CD4-positive, alpha-beta T cell treated with Interferon gamma for 1 hour (primary cell): ENCODE data around the gene POLR1A.
A peak's percentile ranks its signal among the peaks of the same experiment; 100 is the strongest.

ENCODE experiments used
- DNase-seq: peaks from one replicate; pipeline ENCODE4 v3.0.0-alpha.2; 2020

Gene POLR1A

DNA sequence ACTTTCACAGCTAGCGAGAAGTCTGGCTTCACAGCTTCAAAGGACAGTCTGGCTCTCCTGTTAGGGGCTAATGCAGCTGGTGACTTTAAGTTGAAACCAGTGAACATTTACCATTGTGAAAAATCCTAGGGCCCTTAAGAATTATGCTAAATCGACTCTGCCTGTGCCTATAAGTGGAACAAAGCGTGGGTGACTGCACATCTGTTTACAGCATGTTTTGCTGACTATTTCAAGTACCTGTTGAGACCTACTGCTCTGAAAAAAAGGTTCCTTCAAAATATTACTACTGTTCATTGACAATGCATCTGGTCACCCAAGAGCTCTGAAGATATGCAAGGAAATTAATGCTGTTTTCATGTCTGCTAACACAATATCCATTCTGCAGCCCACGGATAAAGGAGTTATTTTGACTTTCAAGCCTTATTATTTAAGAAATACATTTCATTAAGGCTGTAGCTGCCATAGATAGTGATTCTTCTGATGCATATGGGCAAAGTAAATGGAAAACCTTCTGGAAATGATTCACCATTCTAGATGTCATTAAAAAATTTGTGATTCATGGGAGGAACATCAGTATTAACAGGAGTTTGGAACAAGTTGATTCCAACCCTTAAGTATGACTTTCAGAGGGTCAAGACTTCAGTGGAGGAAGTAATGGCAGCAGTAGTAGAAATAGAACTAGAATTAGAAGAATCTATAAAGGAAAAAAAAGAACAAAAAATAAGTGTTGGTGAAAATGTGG lies 48.9 kb downstream of the POLR1A start:
- no peak for DNase-seq

DNA sequence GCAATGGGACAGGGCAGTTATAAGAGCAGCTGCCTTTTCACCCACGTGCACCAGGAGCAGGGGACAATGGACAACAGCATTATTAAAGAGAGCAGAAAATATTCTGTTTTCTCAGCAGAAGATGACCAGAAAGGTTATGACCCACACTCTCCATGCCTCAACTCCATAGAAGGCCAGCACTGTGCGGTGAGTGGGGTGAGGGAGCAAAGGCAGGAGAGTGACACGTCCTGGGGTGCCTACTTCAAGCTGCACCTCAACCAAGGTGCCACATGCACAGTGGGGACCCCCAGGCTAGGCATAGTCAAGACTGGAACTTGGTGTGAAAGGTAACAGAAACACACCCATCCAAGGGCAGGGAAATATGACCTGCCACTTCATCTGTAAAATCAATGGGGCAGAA lies 50.4 kb downstream of the POLR1A start:
- DNase-seq: no peak

DNA sequence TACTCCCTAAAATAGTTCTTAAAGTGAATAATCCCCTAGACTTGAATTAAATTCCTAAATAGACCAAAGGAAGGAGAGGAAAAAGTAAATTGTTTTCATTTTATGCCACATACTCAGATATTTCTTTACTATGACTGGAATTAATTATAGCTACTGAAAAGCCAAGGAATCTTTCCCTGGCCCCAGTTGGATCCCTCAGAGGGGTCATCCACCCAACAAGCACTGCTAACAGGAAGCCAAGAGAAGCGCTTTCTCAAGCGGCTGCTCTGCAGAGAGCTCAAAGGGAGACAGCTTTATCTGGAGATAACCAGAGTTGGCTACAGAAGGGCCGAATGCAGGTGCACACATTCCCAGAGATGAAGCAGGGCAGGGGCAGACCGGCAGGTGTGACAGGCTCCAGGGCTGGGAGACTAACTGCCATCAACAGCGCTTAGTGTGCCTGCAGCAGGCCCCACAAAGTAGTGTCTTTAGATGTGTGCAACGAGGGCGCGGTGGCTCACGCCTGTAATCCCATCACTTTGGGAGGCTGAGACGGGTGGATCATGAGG lies 51.1 kb downstream of the POLR1A start:
- DNase-seq: no peak

DNA sequence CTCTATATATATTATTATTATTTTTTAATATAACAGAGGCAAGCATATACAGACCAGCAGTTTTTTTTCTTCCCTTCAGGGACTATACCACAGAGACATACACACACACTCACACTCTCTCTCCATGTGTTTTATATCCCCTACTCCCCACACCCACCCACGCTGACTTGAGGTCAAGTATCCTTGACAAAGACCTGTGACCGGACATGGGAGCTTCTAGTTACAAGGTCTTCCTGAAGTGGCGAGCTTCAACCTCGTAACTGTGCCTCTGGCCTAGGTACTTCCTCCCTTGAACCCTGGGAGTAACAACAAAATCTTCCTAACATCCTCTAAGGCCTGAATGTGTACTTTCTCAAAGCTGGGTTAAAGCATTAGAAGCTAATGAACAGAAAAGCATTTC lies 52.5 kb downstream of the POLR1A start:
- DNase-seq: no peak

DNA sequence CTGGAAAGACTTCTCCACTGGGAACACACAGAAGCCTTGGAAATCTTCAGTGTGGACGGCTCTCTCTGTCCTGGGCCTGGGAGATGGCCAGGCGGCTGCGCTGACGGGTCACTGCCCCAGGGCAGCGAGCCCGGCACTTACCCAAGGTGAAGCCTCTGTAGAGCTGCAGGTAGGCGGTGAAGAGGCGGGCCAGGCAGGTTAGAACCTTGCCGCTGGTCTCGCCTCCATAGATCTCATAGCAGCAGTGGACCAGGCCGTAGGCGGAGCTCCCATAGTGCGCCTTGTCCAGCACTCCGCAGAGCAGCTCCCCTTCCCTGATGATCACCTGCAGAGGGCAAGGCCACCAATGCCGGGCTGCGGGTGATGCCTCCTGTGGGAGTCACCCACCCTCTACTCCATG lies 53.0 kb downstream of the POLR1A start:
- no peak for DNase-seq

DNA sequence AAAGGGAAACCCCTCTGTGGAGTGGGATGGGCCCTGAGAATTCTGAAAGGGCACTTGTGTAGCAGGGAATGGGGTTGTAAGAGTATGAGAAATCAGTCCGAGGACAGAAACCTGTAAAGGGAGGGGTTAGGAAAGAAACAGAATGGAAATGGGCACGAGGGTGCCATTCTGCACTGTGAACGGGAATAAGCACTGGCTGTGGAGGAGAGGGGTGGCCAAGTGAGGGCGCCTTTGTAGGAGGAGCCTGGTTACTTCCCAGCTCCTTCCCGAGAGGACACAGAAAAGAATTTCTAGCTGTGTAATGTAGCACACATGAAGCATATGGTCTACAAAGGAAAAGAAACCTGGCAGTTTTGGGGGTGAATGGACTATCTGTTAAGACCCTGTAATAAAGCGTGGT lies 53.4 kb downstream of the POLR1A start:
- no peak for DNase-seq

DNA sequence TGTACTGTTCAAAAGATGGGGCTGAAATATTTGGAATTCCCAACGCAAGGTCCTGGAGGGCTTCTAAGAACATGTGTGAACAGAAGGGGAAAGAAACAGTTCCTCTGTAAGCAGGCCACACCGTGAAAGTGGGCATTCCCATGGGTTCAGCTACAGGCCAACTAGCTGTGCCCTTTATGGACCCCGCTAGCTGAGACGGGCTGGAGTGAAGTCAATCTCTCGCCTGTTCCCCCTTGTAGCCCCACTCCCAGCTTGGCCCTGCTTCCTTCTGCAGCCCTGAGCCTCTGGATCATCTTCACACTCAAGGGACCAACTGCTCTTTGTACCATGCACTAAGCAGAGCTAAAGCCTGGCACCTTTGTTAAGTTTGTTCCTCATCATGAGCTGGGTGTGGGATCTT lies 55.4 kb downstream of the POLR1A start:
- no peak for DNase-seq

DNA sequence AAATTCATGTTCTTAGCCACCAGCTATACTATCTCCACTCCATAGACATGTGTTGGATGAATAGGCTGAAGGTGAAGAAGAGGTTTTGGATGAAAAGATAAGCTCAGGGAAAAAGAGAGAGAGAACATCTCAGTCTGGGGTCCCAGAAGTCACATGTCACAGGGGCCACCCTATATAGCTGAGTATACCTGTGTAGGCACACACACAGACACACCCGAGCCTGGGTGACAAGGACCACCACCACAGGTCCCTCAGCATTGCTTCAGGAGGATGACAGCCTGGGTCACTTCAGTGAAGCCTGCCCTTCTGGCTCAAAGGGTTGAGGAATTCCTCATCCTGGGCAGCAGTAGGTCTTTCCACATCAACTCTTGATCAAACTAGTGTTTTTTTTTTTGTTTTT lies 56.2 kb downstream of the POLR1A start:
- no peak for DNase-seq

DNA sequence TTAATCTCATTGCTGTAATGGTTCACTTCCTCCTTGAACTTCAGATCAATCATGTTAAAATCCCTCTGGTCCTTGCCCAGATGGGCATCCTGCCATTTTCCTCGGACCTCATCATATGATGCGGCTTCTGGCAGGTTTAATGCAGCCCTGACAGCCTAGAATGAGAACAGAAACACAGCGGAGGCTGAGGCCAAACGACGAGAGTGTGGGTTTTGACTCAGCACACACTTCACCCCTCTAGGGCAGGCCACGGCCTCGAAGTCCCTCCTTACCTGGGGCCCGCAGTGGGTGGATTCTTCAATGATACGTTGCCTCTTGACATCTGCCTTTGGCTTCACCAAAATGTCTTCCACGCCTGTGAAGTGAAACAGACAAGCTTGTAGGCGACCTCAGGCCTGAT lies 56.8 kb downstream of the POLR1A start:
- no peak for DNase-seq

DNA sequence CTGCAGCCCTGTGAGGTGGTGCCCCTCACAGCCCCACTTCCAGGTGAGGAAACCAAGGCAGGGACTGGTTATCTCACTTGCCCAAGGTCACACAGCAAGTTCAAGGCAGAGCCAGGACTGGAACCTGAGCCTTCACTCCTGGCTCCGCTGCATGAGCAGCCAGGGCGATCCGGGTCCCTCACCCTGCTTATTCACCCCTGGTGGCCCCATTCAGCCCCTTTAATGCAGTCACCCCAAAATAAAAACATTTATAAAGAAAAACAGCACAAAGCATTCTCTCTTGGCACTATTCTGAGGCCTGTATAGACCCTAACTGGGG lies 57.3 kb downstream of the POLR1A start:
- DNase-seq: no peak

DNA sequence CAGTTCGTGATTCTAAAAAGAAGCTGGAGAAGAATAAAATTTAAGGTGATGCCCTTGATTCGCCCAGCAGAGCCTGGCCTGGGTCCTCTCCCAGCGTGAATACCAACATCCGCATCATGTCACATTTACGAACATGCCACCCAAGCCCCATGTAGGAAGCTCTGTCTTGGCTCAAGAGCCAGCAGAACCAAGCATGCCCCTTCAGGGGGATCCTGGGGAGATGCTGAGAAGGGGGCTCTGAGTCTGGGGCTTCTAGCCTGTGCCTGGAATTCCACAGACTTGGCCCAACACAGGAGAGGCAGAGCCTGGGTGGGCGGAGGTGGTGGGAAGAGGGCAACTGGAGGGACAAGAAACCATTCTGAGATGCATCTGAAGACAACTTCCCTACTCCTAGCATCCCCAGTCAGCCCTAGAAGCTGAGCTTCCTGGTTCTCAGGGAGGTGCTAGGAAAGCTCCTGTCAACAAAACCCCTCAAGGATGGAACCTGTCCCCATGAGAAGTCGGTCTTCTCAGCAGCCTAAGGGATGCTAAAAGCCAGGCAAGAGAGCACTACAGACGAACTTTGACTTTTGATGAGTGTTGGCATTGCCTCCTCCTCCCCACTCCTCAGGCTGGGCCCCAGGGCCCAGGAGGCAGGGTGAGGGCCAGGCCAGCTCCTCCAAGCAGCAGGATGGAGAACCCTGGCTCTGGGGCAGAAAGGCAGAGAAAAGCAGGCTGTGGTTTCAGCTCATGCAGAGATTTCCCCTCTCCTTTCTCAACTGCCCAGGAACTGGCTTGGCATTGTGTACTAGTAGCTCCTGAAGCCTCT lies 57.9 kb downstream of the POLR1A start:
- DNase-seq: no peak

DNA sequence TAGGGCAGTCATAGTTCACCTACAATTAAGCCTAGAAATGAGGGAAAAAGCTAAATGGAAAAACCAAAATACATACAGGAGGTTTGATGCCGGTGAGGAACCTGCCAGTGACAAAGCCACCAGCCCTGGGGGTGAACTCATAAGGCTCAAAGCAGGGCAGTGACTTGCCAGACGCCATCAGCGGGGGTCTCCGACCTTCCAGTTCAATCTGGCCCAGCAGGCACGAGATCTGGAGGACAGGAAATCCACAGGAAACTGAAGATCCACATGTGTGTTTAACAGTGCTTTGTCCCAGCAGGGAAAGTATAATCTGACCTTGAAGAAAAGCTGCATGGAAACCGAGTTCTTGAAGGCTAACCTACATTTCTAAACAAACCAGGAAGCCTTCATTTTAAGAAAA lies 60.1 kb downstream of the POLR1A start:
- no peak for DNase-seq

DNA sequence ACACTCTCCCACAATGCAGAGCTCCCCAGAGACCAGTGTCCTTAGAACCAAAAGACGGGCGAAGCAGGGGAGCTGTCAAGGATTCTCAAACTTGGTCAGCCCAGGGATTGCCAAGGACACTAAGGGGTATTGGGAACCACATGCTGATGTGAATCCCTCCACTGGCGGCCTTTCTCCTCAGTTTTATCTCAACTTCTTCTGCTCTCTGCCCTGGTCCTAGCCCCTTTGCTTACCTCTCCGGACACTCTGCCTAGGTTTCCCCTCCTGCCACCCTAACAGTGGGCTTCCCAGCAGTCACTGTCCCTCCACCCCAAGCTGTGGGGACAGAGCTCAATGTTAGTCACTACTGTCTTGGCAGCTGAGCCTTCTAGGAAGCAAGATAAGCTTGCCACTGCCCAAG lies 61.1 kb downstream of the POLR1A start:
- DNase-seq: no peak

DNA sequence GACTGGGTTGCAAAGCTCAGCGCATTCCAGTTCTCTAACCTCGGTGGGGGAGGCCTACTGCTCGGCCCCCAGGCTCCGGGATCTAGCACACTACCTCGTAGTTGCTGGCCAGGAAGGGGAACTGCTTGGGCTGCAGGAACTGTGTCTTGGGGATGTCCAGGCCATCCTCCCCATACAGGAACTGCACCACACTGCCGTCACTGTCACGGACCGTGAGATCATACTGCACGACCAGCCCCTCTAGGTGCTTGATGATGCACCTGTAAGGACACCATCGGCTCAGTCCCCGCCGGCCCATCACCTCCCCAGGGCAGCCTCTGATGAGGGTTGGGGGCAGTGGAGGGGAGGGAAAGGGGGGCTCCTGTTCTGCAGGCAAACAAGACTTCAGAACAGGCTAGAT lies 61.6 kb downstream of the POLR1A start:
- DNase-seq: no peak

DNA sequence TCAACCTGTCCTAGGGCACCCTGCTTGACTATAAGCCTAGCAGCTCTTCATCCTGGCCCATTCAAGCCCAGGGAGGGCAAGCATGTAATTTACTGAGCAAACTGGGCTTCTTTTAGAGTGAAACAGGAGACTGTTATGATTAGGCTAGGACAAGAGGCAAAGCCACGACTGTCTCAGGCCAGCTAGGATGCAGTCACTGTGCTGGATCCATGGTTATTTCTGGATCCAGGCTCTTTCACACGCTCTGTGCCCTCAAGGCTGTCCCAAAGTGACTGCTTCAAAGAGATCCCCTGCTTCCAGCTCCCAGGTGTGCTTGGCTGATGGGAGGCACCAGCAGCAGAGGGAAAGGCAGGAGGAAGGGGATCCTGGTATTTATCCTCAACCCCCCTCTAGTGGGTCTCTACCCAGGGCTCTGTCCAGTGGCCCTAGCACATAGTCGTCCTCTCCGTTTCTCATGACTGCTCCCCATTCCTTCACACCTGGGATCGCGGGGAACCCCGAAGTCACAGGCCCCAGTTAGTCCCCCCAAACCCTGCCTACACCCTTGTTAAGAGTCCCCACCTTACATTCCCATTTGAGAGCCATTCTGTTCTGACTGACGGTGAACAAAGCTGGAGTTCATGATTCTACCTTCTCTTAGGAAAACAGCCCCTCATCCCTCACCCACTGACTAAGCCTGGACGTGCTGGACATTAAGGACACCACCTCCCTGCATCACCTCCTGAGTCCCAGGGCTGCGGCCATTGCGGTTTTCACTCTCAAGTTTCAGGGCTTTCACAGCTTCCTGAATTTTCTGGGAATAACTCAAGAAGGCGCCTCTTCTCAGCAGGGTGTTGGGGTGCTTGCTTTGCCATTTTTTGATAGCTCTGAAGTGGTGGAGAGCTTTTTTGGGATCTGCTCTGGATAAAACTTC lies 63.2 kb downstream of the POLR1A start:
- DNase-seq: no peak

DNA sequence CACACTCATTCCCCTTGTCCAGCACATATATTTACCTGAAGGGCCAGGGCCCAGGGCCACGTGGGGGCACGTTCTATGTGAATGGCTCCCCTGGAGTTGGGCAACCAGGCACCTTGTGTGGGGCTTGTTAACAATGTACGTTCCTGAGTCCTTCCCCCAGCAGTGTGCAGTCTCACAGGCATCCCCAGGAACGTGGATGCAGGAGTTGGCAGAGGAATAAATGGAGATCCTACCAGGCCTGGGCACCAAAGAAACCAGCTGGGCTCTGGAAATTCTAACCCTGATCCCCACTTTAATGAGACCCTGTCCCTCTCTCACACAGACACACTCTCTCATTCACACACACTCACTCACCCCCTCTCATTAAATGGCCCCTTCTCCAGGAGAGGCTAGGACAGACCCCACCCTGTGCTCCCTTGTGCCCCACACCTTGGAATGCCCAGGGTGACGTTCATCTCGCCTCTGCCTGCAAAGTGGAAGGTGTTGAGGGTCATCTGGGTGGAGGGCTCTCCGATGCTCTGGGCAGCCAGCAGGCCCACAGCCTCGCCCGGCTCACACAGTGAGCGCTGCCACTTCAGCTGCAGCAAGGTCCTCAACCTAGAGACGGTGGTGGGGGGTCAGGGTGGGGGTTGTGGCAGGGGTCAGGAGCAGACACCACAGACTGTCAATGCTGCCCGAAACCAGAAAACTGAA lies 65.6 kb downstream of the POLR1A start:
- no peak for DNase-seq

DNA sequence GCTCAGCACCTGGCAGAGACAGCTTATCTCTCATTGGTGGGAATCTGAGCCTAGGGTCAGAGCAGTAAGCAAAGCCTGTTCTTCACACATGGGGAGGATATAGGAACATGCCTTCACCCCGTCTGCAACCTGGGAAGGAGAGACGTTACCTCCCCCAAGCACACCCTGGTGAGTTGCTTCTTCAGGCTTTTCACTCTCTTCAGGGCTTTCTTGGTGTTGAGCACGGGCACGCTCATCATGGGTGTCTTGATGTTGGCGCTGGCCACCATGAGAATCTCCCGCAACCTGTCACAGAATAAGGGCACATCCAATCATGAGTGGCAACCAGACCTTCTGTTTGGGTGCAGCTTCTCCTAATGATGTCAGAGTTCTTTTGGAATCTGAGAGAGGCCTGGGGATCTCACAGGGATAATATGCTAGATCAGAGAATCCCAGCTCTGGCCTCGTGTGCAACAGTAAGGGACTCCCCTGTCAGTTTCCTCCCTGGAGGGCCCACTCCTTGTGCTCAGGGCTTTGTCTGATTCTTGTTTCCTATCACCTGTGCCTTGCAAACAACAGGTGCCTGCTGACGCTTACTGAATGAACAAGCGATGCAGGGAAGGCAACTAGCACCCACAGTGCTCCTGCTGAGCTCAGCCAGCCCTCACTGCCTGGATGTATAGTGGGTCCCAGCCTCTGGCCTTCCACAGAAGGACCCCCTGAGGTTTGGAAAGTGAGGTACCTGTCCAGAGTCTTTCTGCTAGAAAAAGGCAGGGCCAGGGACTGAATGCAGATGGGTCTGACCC lies 66.3 kb downstream of the POLR1A start:
- peak; percentile 19 for DNase-seq

DNA sequence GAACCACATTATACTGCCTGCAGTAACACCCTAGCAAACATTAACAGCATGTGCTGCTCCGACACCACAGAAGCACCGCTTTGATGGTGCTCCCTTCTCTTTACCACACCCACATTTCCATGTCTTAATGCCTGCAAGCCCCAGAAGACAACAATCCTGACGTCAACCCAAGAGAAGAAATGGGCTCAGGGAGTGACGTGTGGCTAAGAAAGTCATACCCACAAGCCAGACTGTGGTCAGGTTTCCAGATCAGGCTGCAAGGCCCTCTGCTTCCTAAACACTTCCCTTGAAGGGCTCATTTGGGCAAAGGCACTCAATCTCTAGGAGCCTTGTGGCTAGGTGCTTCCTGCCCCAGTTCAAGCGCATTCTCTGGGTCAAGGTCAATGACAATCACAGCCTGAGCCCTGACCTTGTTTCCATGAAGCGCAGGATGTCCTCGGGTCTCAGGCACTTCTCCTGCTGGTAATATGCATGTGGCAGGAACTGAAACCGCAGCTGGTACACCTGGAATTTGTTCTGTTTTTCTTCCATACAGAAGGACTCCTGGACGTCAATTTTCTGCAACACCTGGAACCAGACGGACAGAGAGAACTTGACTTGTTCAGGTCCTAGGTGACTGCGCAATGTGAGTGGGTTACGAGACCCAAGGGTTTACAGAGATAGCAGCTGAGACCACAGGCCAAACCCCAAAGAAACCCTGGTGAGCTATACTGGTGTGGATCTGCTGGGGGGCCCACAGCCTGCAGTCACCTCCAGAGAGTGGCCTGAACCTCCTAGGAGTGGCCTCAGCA lies 67.2 kb downstream of the POLR1A start:
- peak; percentile 85 for DNase-seq

DNA sequence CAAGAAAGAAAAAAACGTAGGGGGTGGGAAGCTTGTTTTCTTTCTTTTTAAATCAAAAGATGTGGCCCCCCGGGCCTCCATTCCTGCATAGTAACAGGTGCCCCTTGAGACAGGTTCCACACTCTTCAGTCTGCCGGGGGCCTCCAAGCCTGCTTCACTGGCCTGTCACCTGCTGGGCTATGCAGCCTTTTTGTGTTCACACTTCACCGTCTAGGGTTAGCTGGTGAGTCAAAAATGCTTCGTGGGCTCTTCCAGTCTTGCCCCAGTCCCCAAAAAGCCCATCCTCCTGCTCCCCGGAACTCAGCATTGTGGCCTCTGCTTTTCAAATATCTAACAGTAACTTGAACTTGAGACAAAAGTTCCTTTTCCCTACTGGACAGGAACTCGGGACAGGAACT lies 67.9 kb downstream of the POLR1A start:
- DNase-seq: no peak

DNA sequence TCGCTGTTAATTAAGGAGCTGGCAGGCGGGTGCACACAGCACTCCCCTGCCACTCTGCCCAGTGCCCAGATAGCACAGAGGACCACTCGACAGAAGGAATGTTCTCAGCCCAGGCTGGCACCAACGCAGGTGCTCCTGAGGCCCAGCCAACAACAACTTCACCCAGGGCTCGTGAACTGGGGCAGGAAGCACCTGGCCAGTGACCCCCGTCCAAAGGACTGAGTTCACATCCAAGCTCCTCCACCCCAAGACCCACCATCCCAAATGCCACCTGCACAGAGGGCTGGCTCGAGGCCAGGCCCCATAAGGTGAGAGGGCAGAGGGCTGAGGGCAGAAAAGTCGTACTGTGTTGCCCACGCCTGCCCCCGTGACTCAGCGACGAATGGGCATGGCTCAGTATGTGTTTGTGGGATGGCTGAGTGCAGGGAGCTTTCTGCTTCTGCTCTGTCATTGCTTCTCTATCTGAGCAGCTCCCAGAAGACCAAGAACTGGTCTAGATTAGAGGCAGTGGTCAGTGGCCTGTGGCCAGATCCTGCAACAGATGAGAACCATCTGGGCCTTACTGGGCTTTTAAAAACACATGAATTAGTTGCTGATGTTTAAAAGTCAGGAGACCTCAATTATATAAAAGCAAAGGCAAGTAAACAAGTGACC lies 68.4 kb downstream of the POLR1A start:
- DNase-seq: peak; percentile 53
